K562 (cell line): ENCODE measurements around the gene ATP13A4. TPM values are rescaled to one million over a fixed set of nuclear protein-coding genes. Genes with fewer than 3 reads are reported as not detected.

Experiments used
- CBFA2T3 ChIP-seq: fragments of 450-650 bp; IDR thresholded peaks from 2 replicates; pipeline ENCODE4 v1.6.1; 2017
- GTF2F1 ChIP-seq: IDR thresholded peaks from 2 replicates; pipeline ENCODE4 v1.6.1; 2011; ENCODE audit warnings: low read depth, low read length, improper control_type of control experiment
- NCOR1 ChIP-seq: fragments of 450-650 bp; IDR thresholded peaks from 2 replicates; pipeline ENCODE4 v1.6.1; 2016; ENCODE audit warnings: mild to moderate bottlenecking, moderate library complexity
- PURB ChIP-seq: sonication (generic); formaldehyde crosslinking; IDR thresholded peaks from 2 replicates; pipeline ENCODE4 v1.9.0; 2021; ENCODE audit warnings: low read depth, mild to moderate bottlenecking, missing genetic modification reagents
- STAT5A ChIP-seq: IDR thresholded peaks from 2 replicates; pipeline ENCODE4 v1.6.1; 2012; ENCODE audit warnings: low read length, inconsistent platforms, borderline replicate concordance
- TFAP4 ChIP-seq: sonication (generic); formaldehyde crosslinking; IDR thresholded peaks from 2 replicates; pipeline ENCODE4 v1.8.0; 2022; ENCODE audit warnings: missing genetic modification reagents, mild to moderate bottlenecking, moderate library complexity, borderline replicate concordance
- polyA plus RNA-seq, 8 experiments: library from polyadenylated mRNA; depleted of rRNA in 4 of 8; stranded (reverse) in 5 of 8; unstranded in 3 of 8; fragments of >200 nt; fragmentation: Nextera tagmentation in 2 of 8; fragmentation: Illumina TruSeq in 1 of 8; extraction: Ambion mirVana in 2 of 8; extraction: Trizol in 1 of 8; gene quantifications; 2 replicates each; pipeline versions ENCODE4 v1.2.1 to v1.2.3, GENCODE V29; 2011 to 2014; ENCODE audit warnings: inconsistent platforms in 1 of 8, missing spikeins in 1 of 8
- total RNA-seq, 7 experiments: library from RNA; depleted of rRNA in 6 of 7; stranded (reverse); fragments of >200 nt in 6 of 7; fragmentation: Illumina TruSeq in 2 of 7; extraction: Trizol in 2 of 7; gene quantifications; 2 replicates each; pipeline versions ENCODE4 v1.2.1 to v1.2.3, GENCODE V29; 2011 to 2021; ENCODE audit warnings: low replicate concordance in 1 of 7
- TF ChIP-seq, protein P1 (sequence below): fragments of 200-800 bp; sonication (Bioruptor generic); IDR thresholded peaks from 2 replicates; pipeline ENCODE4 v1.6.1; 2016; ENCODE audit warnings: missing genetic modification characterization, missing compliant biosample characterization
- TF ChIP-seq, protein P2 (sequence below): fragments of 250-450 bp; sonication (Bioruptor Pico); IDR thresholded peaks from 2 replicates; pipeline ENCODE4 v1.5.0; 2020; ENCODE audit warnings: mild to moderate bottlenecking, borderline replicate concordance
- TF ChIP-seq, protein P3 (sequence below): sonication (generic); formaldehyde crosslinking; IDR thresholded peaks from 2 replicates; pipeline ENCODE4 v1.8.1; 2023; ENCODE audit warnings: missing genetic modification reagents, mild to moderate bottlenecking, borderline replicate concordance
- TF ChIP-seq, protein P4 (sequence below), 2 experiments: fragments of 250-450 bp in 1 of 2; fragments of 450-650 bp in 1 of 2; sonication (Bioruptor Pico) in 1 of 2; IDR thresholded peaks; 2 replicates each; pipeline versions ENCODE4 v1.6.1 to v1.8.0; 2016 to 2021; ENCODE audit warnings: mild to moderate bottlenecking in 2 of 2, moderate library complexity in 2 of 2, missing compliant biosample characterization in 1 of 2, missing genetic modification characterization in 1 of 2

ATP13A4 gene
- total and polyA plus RNA-seq, 9 of the 15 experiments (the other 6 are each of a cell fraction or from before 2014, with no cell fraction given) = 0.03 to 0.14 (median 0.07) TPM; not detected in 6

- TF ChIP-seq, protein P1, sequence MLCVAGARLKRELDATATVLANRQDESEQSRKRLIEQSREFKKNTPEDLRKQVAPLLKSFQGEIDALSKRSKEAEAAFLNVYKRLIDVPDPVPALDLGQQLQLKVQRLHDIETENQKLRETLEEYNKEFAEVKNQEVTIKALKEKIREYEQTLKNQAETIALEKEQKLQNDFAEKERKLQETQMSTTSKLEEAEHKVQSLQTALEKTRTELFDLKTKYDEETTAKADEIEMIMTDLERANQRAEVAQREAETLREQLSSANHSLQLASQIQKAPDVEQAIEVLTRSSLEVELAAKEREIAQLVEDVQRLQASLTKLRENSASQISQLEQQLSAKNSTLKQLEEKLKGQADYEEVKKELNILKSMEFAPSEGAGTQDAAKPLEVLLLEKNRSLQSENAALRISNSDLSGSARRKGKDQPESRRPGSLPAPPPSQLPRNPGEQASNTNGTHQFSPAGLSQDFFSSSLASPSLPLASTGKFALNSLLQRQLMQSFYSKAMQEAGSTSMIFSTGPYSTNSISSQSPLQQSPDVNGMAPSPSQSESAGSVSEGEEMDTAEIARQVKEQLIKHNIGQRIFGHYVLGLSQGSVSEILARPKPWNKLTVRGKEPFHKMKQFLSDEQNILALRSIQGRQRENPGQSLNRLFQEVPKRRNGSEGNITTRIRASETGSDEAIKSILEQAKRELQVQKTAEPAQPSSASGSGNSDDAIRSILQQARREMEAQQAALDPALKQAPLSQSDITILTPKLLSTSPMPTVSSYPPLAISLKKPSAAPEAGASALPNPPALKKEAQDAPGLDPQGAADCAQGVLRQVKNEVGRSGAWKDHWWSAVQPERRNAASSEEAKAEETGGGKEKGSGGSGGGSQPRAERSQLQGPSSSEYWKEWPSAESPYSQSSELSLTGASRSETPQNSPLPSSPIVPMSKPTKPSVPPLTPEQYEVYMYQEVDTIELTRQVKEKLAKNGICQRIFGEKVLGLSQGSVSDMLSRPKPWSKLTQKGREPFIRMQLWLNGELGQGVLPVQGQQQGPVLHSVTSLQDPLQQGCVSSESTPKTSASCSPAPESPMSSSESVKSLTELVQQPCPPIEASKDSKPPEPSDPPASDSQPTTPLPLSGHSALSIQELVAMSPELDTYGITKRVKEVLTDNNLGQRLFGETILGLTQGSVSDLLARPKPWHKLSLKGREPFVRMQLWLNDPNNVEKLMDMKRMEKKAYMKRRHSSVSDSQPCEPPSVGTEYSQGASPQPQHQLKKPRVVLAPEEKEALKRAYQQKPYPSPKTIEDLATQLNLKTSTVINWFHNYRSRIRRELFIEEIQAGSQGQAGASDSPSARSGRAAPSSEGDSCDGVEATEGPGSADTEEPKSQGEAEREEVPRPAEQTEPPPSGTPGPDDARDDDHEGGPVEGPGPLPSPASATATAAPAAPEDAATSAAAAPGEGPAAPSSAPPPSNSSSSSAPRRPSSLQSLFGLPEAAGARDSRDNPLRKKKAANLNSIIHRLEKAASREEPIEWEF (CRISPR knock-in tag) = no peak
- TF ChIP-seq CBFA2T3 = no peak; the same call in none of the 2 replicates
- TF ChIP-seq, protein P2, sequence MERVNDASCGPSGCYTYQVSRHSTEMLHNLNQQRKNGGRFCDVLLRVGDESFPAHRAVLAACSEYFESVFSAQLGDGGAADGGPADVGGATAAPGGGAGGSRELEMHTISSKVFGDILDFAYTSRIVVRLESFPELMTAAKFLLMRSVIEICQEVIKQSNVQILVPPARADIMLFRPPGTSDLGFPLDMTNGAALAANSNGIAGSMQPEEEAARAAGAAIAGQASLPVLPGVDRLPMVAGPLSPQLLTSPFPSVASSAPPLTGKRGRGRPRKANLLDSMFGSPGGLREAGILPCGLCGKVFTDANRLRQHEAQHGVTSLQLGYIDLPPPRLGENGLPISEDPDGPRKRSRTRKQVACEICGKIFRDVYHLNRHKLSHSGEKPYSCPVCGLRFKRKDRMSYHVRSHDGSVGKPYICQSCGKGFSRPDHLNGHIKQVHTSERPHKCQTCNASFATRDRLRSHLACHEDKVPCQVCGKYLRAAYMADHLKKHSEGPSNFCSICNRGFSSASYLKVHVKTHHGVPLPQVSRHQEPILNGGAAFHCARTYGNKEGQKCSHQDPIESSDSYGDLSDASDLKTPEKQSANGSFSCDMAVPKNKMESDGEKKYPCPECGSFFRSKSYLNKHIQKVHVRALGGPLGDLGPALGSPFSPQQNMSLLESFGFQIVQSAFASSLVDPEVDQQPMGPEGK = no peak
- peak; percentile 80 for TF ChIP-seq TFAP4 (CRISPR knock-in tag)
- TF ChIP-seq, protein P3, sequence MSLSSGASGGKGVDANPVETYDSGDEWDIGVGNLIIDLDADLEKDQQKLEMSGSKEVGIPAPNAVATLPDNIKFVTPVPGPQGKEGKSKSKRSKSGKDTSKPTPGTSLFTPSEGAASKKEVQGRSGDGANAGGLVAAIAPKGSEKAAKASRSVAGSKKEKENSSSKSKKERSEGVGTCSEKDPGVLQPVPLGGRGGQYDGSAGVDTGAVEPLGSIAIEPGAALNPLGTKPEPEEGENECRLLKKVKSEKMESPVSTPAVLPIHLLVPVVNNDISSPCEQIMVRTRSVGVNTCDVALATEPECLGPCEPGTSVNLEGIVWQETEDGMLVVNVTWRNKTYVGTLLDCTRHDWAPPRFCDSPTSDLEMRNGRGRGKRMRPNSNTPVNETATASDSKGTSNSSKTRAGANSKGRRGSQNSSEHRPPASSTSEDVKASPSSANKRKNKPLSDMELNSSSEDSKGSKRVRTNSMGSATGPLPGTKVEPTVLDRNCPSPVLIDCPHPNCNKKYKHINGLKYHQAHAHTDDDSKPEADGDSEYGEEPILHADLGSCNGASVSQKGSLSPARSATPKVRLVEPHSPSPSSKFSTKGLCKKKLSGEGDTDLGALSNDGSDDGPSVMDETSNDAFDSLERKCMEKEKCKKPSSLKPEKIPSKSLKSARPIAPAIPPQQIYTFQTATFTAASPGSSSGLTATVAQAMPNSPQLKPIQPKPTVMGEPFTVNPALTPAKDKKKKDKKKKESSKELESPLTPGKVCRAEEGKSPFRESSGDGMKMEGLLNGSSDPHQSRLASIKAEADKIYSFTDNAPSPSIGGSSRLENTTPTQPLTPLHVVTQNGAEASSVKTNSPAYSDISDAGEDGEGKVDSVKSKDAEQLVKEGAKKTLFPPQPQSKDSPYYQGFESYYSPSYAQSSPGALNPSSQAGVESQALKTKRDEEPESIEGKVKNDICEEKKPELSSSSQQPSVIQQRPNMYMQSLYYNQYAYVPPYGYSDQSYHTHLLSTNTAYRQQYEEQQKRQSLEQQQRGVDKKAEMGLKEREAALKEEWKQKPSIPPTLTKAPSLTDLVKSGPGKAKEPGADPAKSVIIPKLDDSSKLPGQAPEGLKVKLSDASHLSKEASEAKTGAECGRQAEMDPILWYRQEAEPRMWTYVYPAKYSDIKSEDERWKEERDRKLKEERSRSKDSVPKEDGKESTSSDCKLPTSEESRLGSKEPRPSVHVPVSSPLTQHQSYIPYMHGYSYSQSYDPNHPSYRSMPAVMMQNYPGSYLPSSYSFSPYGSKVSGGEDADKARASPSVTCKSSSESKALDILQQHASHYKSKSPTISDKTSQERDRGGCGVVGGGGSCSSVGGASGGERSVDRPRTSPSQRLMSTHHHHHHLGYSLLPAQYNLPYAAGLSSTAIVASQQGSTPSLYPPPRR (CRISPR knock-in tag) = no peak
- no peak for TF ChIP-seq PURB (CRISPR knock-in tag)
- TF ChIP-seq, protein P4, sequence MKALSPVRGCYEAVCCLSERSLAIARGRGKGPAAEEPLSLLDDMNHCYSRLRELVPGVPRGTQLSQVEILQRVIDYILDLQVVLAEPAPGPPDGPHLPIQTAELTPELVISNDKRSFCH (CRISPR knock-in tag; IDR thresholded peaks at IDR 0.05) = no peak
- TF ChIP-seq, protein P4 (tag; IDR thresholded peaks at IDR 0.05) = no peak
- TF ChIP-seq NCOR1 = peak; percentile 62
- TF ChIP-seq STAT5A = peak; percentile 33; the same call in 1 of the 2 replicates
- TF ChIP-seq GTF2F1 = no peak
Observed at GRCh38 chr3:193592841-193593667, 38.4 kb upstream of the ATP13A4 start, which contains the start of gene OPA1 (continued).
